Cerebellar nuclear complex (tissue), 1 donor: Measurements from ENCODE around the gene SORBS2.
"Not testable (repeated sequence)": the region's sequence is repeated elsewhere in the genome, so short reads cannot be mapped to it uniquely, and the experiment has no call there.

ENCODE experiments used
- DNase-seq, 2 experiments: peaks; one replicate each; lab custom pipeline; 2025; lab: John Stamatoyannopoulos, UW

SORBS2 gene

DNA sequence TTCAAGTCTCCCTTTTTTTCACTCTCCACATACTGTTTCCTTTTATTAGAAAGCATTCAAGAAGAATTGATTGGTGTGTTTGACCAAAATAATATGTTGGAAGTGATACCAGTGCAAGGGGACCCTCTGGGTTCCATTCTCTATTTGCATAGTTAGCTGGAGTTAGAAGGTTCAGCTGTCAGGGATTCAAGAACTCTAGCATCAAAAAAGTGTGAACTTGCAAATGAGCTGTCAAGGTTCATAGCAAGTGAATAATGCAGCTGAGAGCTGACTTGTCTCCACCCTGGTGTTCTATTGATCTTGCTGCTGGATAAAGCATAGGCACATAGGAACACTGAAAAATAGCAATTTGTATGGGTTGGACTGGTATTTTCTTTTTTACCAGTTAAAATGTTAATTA lies 73.2 kb downstream of the SORBS2 start:
- DNase-seq = no peak

DNA sequence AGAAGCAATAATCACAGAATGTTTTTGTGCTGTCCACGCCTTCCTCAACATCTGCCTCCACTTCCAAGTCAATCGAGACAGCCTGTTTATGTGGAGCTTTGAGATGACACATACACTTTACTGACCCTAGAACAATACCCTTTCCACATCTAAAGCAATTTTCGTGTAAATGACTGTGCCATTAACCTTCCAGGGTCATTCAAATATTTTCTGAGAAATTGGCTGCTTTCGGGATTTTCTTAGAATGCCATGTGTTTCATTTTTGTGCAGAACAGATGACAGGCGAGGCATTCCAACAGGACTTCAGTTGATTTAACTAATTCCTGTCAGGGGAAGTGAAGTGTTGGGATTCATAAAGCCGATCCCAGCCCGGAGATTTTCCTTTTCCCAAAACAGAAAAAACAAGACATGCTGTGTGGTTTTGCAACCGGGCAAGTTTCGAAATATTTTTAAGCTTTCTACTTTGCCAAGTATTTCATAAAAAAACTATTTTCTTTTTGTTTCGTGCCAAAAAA lies 73.9 kb downstream of the SORBS2 start:
- DNase-seq = no peak

DNA sequence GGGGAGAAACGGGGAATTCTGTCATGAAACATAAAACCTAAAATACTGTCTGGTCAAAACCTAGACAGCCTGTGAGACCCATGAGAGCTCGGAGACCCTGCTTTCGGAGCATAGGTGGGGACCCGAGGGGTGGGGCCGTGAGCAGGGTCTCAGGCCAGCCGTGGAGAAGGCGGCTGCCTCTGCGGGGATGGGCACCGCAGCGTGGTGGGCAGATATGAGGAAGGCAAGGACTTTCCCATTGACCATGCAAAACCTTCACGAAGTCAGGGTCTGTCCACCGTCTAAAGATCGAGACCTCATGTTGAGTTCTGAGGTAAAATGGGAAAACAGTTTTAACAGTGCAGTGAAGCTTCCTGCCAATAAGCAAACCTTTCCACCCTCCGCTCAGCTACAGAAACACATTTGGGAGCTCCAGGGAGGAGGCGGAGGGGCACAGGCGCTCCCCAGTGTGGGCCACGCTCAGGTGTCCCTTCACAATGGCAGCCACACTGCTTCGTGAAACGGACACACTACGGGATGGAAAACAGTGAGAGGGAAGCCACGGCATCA lies 74.4 kb downstream of the SORBS2 start:
- no peak for DNase-seq

DNA sequence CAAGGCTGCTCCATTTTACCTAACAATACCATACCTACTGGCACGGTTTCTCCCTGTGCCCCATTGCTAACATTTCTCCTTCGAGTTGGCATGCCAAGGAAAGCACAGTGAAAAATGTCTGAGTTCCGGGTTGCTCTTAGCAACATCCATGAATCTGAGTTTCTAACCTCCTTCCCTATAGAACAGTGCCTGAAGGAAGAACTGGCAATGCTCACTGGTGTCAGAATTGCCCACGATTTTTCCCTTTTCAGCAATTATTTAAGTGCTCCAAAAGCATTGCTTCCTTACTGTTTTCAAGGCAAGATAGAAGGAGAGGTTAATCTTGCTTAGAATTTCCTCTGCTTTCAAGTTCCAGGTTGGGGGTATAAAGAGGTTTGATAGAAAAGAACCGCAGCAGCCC lies 75.1 kb downstream of the SORBS2 start:
- no peak for DNase-seq

DNA sequence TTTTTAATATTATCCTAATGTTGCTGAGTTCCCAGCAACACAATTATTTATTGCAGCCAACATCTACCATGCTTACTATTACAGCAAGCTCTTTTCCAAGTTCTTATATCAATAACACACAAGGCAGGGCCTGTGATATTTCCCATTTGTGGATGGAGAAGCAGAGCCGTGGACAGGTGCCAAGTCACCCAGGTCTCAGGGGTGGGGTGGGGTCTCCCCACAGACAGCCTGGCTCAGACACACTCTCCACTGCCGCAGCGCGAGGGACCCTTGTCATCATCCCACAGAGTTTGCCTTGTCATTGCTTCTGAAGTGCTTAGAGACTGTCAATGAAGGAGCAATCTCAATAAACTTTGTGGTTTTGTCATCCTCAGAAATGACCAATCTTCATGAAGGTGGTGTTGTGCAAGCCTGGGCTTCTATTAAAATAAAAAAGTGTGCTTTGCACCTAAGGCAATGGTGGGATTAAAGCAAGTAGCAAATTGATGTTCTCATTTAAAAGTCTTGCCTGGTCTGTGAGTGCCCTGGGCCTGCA lies 76.1 kb downstream of the SORBS2 start:
- no peak for DNase-seq

DNA sequence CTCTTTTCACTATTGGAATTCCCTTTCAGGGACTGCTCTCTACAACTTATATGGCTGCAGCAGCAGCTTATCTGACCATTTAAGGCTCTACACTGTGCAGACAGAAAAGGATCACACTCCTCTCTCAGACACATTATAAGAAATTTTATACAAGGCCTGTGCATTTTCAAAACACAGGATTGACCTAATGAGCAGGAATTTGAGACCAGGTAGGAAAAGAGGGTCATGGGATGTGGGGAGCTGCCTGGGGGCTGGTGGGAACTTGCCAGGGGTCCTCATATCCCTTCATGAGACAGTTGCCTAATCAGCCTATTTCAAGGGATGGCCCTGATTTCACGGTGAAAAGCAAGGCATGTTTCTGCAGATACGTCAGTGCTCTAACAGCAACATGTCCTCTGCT lies 77.1 kb downstream of the SORBS2 start:
- no peak for DNase-seq

DNA sequence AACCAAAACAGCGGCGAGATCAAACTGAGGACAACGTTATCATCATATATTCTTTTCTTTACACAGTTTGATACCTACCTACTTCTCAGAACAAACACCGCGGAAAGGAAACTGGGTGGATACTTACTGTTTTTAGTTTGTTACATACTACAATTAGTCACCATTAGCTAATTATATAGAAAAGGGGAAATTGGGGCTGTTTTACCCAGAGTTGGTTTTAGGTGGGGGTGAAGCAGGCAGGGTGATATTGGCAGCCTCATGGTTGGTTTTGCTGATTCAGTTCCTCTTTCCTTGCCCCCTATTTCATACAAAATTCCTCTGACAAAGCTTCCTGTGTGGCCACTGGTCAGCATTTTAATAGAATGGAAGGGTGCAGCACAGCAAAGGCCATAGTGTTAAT lies 77.8 kb downstream of the SORBS2 start:
- DNase-seq = no peak

DNA sequence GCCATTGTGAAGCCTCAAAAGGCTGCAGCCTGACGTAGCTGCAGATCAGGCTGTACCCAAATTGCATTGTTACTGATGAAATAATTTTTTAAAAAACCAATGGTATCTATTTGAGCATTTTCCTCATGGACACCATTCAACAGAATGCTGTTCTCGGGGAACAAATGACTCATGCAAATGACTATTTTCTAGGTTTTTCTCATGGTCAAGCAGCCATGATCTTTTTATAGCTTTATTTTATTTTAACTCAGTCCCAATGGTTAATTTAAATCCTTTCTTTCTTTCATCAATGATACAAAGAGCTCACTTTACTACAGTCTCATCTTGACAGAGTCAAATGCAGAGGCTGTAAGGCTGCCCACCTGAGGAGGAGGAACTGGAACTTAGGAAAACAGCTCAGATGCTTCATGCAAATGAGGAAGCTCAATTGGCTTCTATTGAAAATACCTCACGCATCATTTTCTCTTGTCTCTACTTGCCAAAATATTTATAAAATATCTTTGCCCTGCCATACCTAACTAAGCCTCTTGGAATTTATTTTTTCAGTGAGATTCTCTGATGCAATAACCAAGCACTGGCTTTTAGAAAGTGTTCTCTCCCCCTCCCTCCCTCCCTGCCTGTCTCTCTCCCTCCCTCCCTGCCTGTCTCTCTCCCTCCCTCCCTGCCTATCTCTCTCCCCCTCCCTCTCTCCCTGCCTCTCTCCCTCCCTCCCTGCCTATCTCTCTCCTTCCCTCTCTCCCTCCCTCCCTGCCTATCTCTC lies 81.0 kb downstream of the SORBS2 start:
- no peak for DNase-seq

DNA sequence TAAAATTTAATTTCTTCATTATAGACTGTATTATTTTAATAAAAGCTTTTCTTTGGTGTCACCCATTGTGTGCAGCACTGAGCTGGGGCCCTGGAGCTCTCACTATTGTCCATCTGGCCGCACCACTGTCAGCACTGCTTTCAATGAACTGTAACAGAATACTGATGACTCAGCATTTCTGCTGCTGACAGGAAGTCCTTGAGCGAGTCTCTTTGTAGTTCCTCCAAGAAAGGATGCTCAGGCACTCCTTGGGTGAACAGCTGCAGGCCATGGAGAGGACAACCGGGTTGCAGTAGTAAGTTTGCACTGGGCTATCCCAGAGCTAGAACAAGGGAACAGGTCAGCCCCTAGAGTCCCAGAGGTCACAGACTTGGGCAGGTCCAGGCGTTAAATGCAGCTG lies 81.6 kb downstream of the SORBS2 start:
- DNase-seq = no peak

DNA sequence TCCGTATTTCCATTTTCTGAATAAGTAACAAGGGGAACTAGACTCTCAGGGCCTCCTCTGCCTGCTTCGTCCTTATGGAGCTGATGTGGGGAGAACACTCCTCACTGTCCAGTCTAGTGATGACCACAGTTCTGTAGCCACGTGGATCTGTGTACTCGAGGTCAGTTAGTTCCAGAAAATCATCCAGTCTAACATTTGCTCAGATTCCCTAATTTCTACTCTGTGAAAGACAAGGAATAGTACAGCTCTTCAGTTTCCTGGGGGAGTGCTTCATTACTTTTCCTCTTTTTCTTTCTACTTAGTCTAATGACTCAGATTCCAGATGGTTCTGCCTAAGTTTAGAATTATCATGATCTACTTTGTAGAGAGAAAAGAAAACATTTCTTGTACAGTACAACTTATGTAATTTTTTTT lies 82.6 kb downstream of the SORBS2 start:
- DNase-seq = no peak

DNA sequence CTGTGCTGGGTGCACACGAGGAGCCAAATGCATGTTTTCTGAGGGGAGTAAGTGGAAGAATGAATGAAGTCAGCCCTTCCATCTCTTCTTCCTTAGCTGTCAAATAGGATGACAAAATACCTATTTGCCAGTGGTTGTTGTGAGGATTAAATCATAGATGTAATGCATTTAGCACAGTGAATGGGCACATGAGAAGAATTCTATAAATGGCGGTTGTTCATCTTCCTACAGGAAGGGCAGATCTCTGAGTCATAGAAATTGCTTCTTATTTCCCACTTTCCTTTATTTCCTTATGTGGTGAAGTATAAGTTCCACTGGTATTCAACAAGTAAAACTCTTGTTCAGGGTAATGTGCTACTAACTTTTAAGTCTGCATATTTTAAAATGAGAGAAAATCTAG lies 83.1 kb downstream of the SORBS2 start:
- no peak for DNase-seq

DNA sequence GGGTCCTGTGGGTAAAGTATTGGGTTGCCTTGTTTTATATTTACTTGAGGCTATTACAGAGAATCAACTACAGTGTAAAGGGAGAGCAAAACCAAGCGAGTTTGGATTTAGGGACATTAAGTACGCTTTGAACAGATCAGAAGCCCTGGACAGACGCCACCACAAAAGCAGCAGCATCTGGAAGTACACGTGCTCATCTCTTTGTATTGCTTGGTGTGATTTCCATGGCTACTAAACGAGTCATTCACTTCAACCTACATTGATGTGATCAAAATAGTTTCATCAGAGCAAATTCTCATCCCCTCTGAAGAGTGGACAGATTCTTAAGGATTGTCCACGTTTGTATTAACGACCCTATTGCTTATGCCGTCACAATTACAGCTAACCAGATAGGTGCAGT lies 85.1 kb downstream of the SORBS2 start:
- DNase-seq = no peak

DNA sequence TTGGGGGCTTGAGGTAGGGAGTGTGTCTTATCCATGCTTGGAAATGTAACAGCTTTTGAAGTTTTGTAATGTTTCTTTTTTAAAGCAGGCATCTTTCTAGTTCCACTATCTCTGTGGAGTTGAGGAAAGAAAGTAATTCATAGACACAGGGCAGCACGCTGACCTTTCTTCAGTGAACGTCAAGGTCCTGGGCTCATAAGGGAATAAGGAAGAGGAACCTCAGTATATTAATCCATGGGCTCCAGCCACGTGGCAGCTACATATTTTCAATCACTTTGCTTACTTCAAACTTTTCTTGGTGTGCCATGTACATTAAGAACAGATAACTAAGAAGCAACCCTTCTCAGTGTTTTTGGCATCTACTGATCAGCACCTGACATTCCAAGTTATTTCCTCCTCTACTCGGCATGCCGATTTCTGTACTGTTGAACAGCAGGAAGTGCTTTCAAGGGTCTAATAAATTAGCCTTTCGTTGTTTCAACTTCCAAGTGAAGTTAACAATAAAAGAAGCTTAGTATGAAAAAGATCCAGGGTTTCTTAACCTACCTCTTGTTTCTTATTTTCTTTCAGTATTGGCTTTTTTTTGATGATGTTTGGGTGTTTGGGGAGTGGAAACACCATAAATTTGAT lies 88.2 kb downstream of the SORBS2 start:
- DNase-seq = no peak

DNA sequence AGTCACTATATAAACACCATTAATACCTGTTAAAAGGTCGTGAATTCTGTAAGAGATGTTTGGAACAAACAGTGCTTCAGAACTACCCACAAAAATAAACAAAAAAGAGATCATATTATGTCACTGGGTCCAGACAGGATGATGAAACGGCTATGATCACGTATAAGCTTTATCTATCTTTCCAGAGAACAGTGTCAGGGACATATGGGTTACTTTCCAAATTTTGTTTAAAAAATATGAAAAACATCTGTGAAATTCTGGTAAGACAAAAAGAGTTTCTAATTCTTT lies 90.0 kb downstream of the SORBS2 start:
- DNase-seq = no peak

DNA sequence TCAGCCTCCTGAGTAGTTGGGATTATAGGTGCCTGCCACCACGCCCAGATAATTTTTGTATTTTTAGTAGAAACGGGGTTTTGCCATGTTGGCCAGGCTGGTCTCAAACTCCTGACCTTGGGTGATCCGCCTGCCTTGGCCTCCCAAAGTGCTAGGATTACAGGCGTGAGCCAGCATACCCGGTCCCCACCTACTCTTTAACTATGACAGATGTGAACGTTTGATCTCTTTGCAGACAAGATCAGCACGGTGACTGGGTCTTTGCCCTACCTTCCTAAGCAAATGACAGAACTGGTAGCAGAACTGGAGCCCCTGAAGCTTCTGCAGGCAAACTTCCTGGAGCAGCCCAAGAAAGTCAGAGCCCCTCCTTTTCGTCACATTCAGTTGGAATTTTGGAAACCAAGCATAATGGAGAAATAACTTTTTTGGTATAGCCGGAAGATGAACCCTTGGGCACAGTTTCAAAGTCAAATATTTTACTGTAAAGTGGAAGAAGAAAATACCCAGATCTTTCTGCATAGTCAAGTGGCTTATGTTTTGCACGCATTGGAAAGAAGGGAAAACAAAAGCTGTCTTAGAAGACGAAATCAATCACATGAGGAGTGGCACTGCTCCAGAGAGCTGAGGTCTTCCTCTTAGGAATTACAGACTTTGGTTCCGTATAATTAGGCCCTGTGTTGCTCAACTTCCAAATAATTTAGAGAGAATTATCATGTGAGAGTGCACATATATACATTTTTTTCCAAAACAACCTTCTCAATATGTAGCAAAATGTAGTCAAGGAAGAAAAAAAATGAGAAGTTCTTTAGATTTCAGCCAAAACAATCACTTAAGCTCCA lies 90.6 kb downstream of the SORBS2 start:
- DNase-seq = no peak

DNA sequence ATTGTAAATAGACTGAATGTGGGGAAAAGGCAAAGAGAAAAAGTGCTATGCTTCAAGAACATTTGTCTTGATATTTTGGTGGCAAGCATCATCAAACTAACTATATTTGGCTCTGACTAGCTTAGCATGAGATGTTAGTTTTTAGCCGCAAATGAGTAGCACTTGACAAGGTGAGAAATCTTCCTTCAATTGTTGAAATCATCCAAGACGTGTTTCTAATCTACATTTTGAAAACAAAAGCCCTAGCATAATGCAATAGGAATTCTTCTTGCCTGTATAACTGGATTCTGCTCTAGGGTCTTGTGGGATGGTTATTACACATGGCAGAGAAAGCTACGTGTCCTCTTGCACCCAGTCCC lies 92.5 kb downstream of the SORBS2 start:
- DNase-seq = no peak

DNA sequence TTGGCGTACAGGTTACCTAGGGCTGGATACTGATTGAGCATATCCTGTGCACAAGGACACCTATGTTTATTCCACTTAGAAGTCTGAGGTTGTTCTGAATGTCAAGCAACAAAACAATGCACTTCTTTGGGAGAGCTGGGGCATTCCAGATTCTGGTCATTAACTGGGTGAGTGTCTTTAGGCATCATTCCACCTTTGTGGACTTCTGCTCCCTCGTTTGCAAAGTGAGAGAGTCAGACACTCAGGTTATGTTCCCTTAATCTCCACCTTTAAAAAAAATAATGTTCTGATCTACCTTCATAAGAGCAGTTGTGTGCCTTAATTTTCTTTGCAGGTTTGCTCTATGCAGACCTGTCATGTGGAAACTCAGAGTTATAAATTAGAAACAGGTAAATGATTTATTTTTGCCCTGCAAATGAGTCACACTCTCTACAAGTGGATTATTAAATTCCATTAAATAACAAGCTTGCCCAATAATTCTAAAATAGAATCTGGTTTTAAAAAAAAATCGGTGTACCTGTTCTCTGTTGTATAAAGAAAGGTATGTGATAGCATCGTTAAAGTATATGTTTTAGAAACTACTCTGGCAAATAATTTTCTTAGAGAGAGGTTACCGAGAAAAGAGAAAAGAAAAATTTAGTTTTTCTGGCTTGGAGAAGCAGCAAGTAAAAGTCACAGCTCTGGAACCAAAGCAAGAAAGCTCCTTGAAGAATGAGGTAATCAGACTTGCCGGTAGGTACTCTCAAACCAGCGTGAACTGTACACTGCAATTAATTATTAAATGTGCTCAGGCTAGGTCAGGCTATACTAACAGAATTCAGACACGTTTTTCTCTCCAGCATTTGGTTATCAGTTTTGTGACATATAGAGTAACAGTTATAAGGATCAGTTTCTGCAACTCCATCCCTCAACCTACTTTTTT lies 93.2 kb downstream of the SORBS2 start:
- DNase-seq = no peak

DNA sequence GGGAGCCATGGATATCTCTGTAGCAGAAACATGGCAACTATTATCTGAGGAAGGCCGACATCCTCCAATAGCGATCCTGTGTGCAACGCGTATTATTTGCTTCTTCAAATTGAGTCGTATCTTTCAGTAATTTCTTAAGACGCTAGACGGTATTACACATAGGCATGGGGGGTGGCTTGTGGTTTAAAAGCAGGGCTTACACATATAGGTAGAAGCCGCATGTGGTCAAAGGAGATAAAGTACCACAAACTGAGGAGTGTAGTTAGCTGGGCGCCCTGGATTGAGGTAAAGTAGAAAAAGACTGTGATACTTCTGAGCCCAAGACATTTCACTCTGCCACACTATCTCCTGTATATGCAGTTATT lies 94.6 kb downstream of the SORBS2 start:
- DNase-seq = no peak

DNA sequence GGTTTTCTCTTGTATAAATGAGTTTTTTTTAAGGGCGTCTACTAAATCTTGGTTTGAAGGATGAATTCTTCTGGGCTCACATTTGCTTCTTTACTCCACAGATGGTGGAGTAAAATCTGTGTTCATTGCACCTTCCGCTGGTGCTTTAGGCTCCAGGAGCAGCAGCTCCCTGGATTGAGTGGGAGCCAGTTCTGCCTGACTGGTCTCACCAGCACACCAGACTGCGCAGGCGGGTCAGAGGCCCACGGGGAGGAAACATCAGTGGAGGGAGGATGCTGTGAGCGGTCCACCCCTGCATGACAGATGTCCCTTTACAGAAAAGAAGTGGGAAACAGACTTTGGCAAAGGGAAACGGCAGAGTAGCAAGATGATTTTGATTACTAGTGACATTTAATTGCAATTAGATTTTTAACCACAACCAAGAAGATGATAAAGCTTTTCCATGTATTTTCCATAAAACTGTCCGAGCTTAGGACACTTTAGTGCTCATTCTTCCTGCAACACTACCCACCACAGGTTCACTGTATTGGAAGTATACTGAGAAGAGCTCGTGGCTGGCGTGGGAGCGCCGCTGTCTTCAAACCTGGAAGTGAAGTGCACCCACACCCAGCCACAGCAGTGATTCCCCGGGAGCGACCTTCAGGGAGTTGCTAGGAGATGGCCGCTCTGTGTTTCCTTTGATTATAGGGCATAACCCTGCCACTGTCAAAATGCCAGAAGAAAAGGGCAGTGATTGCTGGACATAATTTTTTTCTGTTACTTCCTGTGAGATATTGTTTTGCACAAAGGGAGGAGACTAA lies 95.2 kb downstream of the SORBS2 start:
- peak in 1 of 2 experiments; percentile 2 for DNase-seq

DNA sequence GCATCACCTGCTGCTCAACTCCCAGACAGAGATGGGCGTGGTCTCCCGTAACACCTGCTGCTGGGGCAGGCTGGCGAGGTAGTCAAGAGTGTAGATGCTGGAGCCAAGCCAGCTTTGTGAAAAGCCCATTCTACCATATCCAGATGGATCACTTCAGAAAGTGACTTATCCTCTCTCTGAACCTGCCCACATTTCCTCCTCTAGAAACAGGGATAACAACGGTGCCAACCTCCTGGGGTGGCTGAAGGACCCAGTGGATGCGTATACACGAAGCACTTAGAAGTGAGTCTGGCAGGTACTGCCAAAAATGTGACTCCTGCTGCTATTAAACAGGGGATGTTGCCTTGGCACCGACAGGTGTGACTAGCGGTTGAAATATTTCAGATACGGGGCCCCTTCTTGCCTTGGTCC lies 95.8 kb downstream of the SORBS2 start:
- no peak for DNase-seq

DNA sequence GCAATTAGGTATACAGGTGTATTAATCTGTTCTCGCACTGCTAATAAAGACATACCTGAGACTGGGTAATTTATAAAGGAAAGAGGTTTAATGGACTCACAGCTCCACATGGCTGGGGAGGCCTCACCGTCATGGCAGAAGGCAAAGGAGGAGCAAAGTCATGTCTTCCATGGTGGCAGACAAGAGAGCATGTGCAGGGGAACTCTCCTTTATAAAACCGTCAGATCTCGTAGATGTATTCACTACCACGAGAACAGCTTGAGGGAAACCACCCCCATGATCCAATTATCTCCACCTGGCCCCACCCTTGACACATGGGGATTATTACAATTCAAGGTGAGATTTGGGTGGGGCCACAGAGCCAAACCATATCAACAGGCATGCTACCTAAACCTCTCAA lies 97.5 kb downstream of the SORBS2 start:
- not testable (repeated sequence) for DNase-seq
